ENCODE data around the gene PCDHB7.

- TF ChIP-seq CTCF (IDR thresholded peaks at IDR 0.05): peak in 2 of 4 experiments; percentile 25 to 46
- no peak for TF ChIP-seq POLR2A (IDR thresholded peaks at IDR 0.05)
Observed at GRCh38 chr5:141192110-141192725, 19.8 kb downstream of the PCDHB7 start, which contains the start of gene PCDHB10.

Measured in gastroesophageal sphincter (tissue), 3 donors.